Left ventricle myocardium inferior (tissue), 1 donor: ENCODE results near the gene TEX9. TPM values are rescaled to one million over a fixed set of nuclear protein-coding genes. Genes with fewer than 3 reads are reported as not detected.

ENCODE experiments used
- DNase-seq: peaks from one replicate; pipeline ENCODE4 v3.0.0-alpha.2; 2020
- H3K27ac ChIP-seq: fragments of 200-600 bp; replicated peaks from 2 replicates; pipeline ENCODE4 v1.8.0; 2021
- H3K27me3 ChIP-seq: fragments of 200-600 bp; 2 replicates; pipeline ENCODE4 v1.8.0; 2021; ENCODE audit warnings: low read depth
- H3K36me3 ChIP-seq: fragments of 200-600 bp; 2 replicates; pipeline ENCODE4 v1.8.0; 2021
- H3K4me1 ChIP-seq: fragments of 200-600 bp; 2 replicates; pipeline ENCODE4 v1.8.0; 2021
- H3K4me3 ChIP-seq: fragments of 200-600 bp; 2 replicates; pipeline ENCODE4 v1.8.0; 2021; ENCODE audit warnings: mild to moderate bottlenecking, moderate library complexity
- H3K9me3 ChIP-seq: fragments of 200-600 bp; replicated peaks from 2 replicates; pipeline ENCODE4 v1.8.0; 2021
- intact Hi-C: fragments of 100-400 bp; cut with micrococcal nuclease; formaldehyde crosslinking; loops from one replicate; pipeline ENCODE4 v1.11.0; 2022
- total RNA-seq: library from RNA; stranded (reverse); fragmentation: NEBNext Ultra II Directional; extraction: Animal tissue kit (Norgen Biotek cat#: 25700); gene quantifications from one replicate; pipeline ENCODE4 v1.2.1, GENCODE V29; 2021
- TF ChIP-seq, protein P1 (sequence below): fragments of 200-600 bp; IDR thresholded peaks from 2 replicates; pipeline ENCODE4 v1.8.0; 2021; ENCODE audit warnings: antibody characterized with exemption, mild to moderate bottlenecking, borderline replicate concordance
- donor health status: DM: no; HTN: yes; CAD: no; lungs with severe emphysema.

Gene TEX9
- total RNA-seq, 1 donor from 2014 or later = 0.77 TPM

DNA sequence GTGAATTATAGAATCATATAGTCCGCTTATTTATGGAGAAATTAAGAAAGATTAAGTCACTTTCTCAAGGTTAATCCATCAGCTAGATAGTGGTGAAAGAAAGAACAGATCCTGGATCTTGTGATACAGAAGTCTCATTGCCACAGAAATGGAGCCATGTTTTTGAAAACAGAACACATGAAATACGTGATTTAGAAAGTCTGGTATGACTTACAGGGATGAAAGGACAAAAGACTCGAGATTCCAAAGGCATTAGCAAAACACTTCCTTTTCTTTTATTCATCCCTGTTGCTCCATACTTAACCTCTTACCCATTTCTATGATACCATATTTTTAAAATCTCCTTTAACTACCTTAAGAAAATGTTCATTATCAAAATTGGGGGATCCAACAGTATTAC, 40.0 kb upstream of the TEX9 start:
- intact Hi-C loops = no loop called here
- TF ChIP-seq, protein P1, sequence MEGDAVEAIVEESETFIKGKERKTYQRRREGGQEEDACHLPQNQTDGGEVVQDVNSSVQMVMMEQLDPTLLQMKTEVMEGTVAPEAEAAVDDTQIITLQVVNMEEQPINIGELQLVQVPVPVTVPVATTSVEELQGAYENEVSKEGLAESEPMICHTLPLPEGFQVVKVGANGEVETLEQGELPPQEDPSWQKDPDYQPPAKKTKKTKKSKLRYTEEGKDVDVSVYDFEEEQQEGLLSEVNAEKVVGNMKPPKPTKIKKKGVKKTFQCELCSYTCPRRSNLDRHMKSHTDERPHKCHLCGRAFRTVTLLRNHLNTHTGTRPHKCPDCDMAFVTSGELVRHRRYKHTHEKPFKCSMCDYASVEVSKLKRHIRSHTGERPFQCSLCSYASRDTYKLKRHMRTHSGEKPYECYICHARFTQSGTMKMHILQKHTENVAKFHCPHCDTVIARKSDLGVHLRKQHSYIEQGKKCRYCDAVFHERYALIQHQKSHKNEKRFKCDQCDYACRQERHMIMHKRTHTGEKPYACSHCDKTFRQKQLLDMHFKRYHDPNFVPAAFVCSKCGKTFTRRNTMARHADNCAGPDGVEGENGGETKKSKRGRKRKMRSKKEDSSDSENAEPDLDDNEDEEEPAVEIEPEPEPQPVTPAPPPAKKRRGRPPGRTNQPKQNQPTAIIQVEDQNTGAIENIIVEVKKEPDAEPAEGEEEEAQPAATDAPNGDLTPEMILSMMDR = no peak
- no peaks in the 10 kb centered on the region for H3K27me3 ChIP-seq

DNA sequence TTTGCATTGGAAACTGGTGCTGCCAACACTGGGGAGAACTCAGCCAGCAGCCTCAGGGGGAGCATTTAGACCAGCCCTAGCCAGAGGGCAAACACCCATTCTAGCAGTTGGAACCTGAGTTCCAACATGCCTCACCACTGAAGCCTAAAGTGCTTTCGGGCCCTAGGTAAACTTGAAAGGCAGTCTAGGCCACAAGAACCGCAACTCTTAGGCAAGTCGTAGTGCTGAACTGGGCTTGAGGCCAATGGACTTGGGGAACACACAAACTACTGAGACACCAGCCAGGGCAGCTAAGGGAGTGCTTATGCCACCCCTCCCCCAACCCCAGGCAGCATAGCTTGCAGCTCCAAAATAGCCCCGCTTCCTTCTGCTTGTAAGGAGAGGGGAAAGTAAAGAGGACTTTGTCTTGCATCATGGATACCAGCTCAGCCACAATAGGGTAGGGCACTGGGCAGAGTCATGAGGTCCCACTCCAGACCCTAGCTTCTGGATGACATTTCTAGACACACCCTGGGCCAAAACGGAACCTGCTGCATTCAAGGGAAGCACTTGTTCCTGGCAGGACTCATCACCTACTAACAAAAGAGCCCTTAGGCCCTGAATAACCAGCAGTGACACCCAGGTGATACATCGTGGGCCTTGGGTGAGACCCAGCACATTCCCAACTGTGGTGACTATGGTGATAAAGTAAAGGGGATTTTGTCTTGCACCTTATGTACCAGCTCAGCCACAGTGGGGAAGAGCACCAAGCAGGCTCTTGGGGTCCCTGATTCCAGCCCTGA, 37.3 kb upstream of the TEX9 start:
- Histone ChIP-seq H3K4me1 (no peaks in the 10 kb centered on the region), H3K36me3 (no peaks in the 10 kb centered on the region), H3K27me3 (no peaks in the 10 kb centered on the region), H3K9me3 (peaks cover 29% of the 10 kb centered on the region), H3K27ac (no peak overlapping the region), H3K4me3 (no peak overlapping the region)
- DNase-seq = no peak
- TF ChIP-seq, protein P1 = no peak
- intact Hi-C loops = no loop called here

More for the DNA sequence above, 40.0 kb upstream of the TEX9 start:
- Histone ChIP-seq H3K36me3 (no peaks in the 10 kb centered on the region), H3K9me3 (peaks cover 11% of the 10 kb centered on the region), H3K27ac (no peak overlapping the region), H3K4me1 (no peaks in the 10 kb centered on the region), H3K4me3 (no peak overlapping the region)
- no peak for DNase-seq

DNA sequence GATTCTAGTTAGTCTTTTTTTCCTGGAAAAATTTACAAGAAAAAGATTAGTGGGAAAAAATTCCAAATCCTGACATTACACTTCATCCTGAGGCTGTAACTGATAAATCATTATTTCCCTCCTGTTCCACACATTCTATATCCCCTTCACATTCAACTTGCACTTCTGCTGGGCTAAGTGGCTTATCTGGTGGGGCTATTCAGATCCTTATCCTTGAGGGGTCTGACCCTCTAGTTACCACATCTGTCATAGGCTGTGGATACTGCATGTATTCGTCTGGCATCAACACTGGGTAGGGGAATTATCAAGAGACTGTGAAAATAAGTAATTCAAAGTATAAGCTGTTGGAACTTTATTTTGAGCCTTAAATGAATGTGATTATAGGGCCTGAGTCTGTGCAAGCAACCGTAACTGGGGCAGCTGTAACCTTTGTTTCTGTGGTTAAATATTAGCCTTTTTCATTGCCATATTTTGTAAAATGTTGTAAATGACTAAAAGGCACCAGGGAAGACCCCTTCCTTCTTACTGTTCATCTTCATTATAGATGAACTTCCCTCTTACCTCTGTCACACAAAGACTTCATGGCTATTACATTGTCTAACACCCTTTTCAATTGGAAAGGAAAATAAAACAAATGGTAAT, 28.0 kb upstream of the TEX9 start:
- intact Hi-C loops = no loop called here

DNA sequence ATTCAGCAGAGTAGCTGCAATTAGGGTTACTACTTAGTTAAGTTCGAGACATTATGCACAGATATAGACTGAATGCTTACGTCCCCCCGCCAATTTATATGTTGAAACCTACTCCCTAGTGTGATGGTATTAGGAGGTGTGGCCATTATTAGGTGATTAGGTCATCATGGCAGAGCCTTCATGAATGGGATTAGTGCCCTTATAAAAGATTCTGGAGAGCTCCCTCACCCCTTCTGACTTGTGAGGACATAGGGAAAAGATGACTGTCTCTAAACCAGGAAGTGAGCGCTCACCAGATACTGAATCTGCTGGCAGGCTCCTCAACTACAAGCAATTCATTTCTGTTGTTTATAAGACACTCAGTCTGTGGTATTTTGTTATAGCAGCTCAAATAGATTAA, 25.6 kb upstream of the TEX9 start:
- no peaks in the 10 kb centered on the region for H3K9me3 ChIP-seq
- H3K36me3 ChIP-seq = no peaks in the 10 kb centered on the region
- intact Hi-C loops = no loop called here
- TF ChIP-seq, protein P1 = no peak
- H3K27ac ChIP-seq = no peak overlapping the region
- DNase-seq = no peak
- H3K4me1 ChIP-seq = no peaks in the 10 kb centered on the region
- no peak overlapping the region for H3K4me3 ChIP-seq
- H3K27me3 ChIP-seq = no peaks in the 10 kb centered on the region

More for the DNA sequence above, 28.0 kb upstream of the TEX9 start:
- Histone ChIP-seq H3K36me3 (no peaks in the 10 kb centered on the region), H3K4me1 (no peaks in the 10 kb centered on the region), H3K27ac (no peak overlapping the region), H3K27me3 (no peaks in the 10 kb centered on the region), H3K4me3 (no peak overlapping the region), H3K9me3 (peaks cover 20% of the 10 kb centered on the region)
- TF ChIP-seq, protein P1 = no peak
- DNase-seq = no peak

DNA sequence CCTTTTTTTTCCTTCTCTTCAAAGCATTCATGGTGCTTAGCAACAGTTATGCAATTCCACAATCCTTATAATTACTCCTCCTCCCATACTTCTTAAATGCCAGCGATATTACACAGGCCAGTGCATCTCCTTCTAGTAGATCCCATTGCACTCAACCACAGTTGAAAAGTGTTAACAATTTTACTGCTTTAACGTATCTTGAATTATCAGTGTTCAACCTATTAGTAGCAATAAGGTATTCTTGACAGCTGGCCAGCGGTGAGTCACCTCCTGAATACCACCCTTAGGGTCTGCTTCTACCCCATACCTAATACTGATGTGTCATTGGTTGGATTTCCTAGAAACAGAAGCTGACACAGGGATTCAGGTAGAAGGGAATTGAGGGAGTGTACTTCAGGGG, 24.0 kb upstream of the TEX9 start:
- Histone ChIP-seq H3K27me3 (no peaks in the 10 kb centered on the region), H3K4me3 (no peak overlapping the region), H3K4me1 (no peaks in the 10 kb centered on the region), H3K36me3 (no peaks in the 10 kb centered on the region), H3K27ac (no peak overlapping the region), H3K9me3 (no peaks in the 10 kb centered on the region)
- TF ChIP-seq, protein P1 = no peak
- intact Hi-C loops = no loop called here
- no peak for DNase-seq
